ENCODE measurements around the gene TTYH3. TPM values are rescaled to one million over a fixed set of nuclear protein-coding genes. Genes with fewer than 3 reads are reported as not detected.

The TTYH3 gene
- total and polyA plus RNA-seq, 2 of the 13 experiments (the other 11 are each of a cell fraction or from before 2014, with no cell fraction given), result 26.3 to 50.0 TPM

DNA sequence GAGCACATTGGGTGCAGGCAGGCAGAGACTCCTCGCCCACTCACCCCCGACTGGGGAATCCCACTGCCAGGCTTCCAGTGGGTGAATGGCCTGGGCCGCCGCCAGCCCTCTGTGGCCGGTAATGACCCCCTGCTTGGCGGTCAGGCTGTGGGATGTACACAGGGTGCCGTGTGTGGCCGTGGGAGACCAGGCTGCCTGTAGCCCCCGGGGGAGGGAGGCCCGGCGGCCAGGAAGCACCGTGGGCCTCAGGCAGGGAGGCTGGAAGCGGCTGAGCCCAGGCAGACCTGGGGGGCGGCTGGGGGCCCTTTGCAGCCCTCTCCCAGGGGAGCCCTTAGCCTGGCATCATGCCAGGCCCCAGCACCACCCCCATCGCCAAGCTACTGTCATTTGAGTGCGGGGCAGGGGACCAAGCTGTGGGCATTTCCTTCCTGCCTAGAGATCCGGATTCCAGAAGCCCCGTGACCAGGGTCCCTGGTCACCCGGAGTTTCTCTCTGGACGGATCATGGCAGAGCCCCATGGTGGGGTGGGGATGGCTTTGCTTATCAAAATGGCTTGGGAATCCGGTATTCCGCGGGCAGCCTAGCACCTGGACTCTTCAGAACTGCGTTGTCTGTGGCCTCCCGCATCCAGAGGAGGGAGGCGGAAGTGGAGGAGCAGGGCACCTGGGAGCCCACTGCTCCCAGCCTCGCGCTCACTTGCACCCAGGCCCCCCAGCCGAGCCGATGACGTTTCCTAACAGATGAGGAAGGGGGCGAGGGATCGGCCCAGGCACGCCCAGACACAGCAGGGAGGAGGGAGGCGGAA lies 1.1 kb downstream of the TTYH3 start (continued):
- TF ChIP-seq ELF1 (CRISPR knock-in tag; IDR thresholded peaks at IDR 0.05), result peak; percentile 56; the same call in 1 of the 2 replicates
- TF ChIP-seq ZNF644 (CRISPR knock-in tag; IDR thresholded peaks at IDR 0.05; ENCODE audit: low read depth), result no peak
- TF ChIP-seq, protein P1, sequence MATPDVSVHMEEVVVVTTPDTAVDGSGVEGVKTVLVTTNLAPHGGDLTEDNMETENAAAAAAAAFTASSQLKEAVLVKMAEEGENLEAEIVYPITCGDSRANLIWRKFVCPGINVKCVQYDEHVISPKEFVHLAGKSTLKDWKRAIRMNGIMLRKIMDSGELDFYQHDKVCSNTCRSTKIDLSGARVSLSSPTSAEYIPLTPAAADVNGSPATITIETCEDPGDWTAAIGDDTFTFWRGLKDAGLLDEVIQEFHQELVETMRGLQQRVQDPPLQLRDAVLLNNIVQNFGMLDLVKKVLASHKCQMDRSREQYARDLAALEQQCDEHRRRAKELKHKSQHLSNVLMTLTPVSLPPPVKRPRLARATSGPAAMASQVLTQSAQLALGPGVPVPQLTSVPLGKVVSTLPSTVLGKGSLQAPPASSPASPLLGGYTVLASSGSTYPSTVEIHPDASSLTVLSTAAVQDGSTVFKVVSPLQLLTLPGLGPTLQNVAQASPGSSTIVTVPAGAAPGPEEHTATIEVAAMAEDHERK (CRISPR knock-in tag; IDR thresholded peaks at IDR 0.05; ENCODE audit: low read depth), result no peak
- TF ChIP-seq TEAD2 (CRISPR knock-in tag; IDR thresholded peaks at IDR 0.05), result no peak
- TF ChIP-seq MXI1 (IDR thresholded peaks at IDR 0.05; ENCODE audit: borderline replicate concordance, low read depth, low read length), result peak; percentile 15; the same call in 1 of the 3 replicates
- TF ChIP-seq YEATS4 (CRISPR knock-in tag; IDR thresholded peaks at IDR 0.05; ENCODE audit: borderline replicate concordance), result 0 out of 2 replicates have a peak, but pooled peaks have one; percentile 5
- TF ChIP-seq BRD4 (CRISPR knock-in tag; IDR thresholded peaks at IDR 0.05), result 0 out of 2 replicates have a peak, but pooled peaks have one; percentile 35
- TF ChIP-seq KMT2A (CRISPR knock-in tag; IDR thresholded peaks at IDR 0.05), result 0 out of 2 replicates have a peak, but pooled peaks have one; percentile 17
- TF ChIP-seq SALL1 (CRISPR knock-in tag; IDR thresholded peaks at IDR 0.05), result peak; percentile 5
- no peak for TF ChIP-seq REPIN1 (CRISPR knock-in tag; IDR thresholded peaks at IDR 0.05; ENCODE audit: borderline replicate concordance, low read depth)
- 0 out of 2 replicates have a peak, but pooled peaks have one; percentile 32 for TF ChIP-seq NR2F6 (IDR thresholded peaks at IDR 0.05)
- no peak for TF ChIP-seq NR2F6 (CRISPR knock-in tag; IDR thresholded peaks at IDR 0.05)
- TF ChIP-seq MEF2D (CRISPR knock-in tag; IDR thresholded peaks at IDR 0.05), result 0 out of 2 replicates have a peak, but pooled peaks have one; percentile 4
- 0 out of 2 replicates have a peak, but pooled peaks have one; percentile 27 for TF ChIP-seq ZNF549 (CRISPR knock-in tag; IDR thresholded peaks at IDR 0.05)
- TF ChIP-seq ZNF446 (CRISPR knock-in tag; IDR thresholded peaks at IDR 0.05), result 0 out of 2 replicates have a peak, but pooled peaks have one; percentile 38
- peak; percentile 49 for TF ChIP-seq ELF3 (CRISPR knock-in tag; IDR thresholded peaks at IDR 0.05)
- TF ChIP-seq ZNF296 (CRISPR knock-in tag; conservative IDR thresholded peaks at IDR 0.05), result peak; percentile 77; the same call in 1 of the 2 replicates
- TF ChIP-seq, protein P2, sequence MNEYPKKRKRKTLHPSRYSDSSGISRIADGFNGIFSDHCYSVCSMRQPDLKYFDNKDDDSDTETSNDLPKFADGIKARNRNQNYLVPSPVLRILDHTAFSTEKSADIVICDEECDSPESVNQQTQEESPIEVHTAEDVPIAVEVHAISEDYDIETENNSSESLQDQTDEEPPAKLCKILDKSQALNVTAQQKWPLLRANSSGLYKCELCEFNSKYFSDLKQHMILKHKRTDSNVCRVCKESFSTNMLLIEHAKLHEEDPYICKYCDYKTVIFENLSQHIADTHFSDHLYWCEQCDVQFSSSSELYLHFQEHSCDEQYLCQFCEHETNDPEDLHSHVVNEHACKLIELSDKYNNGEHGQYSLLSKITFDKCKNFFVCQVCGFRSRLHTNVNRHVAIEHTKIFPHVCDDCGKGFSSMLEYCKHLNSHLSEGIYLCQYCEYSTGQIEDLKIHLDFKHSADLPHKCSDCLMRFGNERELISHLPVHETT (CRISPR knock-in tag; conservative IDR thresholded peaks at IDR 0.05), result no peak
- peak; percentile 38; the same call in 1 of the 2 replicates for TF ChIP-seq POLR2AphosphoS5 (IDR thresholded peaks at IDR 0.05; ENCODE audit: low read depth, low read length)
- TF ChIP-seq DMAP1 (CRISPR knock-in tag; IDR thresholded peaks at IDR 0.05), result 0 out of 2 replicates have a peak, but pooled peaks have one; percentile 22
- TF ChIP-seq, protein P3, sequence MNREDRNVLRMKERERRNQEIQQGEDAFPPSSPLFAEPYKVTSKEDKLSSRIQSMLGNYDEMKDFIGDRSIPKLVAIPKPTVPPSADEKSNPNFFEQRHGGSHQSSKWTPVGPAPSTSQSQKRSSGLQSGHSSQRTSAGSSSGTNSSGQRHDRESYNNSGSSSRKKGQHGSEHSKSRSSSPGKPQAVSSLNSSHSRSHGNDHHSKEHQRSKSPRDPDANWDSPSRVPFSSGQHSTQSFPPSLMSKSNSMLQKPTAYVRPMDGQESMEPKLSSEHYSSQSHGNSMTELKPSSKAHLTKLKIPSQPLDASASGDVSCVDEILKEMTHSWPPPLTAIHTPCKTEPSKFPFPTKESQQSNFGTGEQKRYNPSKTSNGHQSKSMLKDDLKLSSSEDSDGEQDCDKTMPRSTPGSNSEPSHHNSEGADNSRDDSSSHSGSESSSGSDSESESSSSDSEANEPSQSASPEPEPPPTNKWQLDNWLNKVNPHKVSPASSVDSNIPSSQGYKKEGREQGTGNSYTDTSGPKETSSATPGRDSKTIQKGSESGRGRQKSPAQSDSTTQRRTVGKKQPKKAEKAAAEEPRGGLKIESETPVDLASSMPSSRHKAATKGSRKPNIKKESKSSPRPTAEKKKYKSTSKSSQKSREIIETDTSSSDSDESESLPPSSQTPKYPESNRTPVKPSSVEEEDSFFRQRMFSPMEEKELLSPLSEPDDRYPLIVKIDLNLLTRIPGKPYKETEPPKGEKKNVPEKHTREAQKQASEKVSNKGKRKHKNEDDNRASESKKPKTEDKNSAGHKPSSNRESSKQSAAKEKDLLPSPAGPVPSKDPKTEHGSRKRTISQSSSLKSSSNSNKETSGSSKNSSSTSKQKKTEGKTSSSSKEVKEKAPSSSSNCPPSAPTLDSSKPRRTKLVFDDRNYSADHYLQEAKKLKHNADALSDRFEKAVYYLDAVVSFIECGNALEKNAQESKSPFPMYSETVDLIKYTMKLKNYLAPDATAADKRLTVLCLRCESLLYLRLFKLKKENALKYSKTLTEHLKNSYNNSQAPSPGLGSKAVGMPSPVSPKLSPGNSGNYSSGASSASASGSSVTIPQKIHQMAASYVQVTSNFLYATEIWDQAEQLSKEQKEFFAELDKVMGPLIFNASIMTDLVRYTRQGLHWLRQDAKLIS (CRISPR knock-in tag; IDR thresholded peaks at IDR 0.05), result no peak

All from HepG2 (cell line).